ENCODE data around the gene PTGFRN.

DNA sequence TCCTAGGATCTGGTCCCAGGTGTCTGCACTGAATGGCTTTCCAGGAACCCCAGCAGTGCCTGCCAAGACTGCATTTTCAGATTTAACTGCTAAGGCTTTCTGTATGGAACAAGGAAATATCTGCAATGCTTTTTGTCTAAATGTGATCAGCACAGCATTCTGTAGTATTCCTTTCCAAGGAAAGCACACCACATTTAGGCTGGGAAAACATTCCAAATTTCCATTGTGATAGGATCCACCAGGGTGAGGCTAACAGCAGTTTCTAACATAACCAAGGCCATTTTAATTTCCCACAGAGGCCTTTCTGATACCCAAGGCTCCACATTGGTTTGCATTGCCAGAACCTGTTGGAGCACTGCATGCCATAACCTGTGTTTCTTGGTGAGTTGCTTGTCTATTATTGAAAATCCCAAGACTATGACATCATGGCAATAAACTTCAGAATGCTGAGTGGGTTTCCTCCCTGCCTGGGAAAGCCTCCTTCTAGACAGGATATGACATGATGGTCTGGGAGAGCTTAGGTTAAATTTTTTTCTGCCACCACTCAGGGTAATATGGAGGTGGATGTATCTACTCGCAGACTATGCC lies 23.3 kb upstream of the PTGFRN start:
- TF ChIP-seq, protein P1, sequence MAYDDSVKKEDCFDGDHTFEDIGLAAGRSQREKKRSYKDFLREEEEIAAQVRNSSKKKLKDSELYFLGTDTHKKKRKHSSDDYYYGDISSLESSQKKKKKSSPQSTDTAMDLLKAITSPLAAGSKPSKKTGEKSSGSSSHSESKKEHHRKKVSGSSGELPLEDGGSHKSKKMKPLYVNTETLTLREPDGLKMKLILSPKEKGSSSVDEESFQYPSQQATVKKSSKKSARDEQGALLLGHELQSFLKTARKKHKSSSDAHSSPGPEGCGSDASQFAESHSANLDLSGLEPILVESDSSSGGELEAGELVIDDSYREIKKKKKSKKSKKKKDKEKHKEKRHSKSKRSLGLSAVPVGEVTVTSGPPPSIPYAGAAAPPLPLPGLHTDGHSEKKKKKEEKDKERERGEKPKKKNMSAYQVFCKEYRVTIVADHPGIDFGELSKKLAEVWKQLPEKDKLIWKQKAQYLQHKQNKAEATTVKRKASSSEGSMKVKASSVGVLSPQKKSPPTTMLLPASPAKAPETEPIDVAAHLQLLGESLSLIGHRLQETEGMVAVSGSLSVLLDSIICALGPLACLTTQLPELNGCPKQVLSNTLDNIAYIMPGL (CRISPR knock-in tag; IDR thresholded peaks at IDR 0.05), result no peak
- TF ChIP-seq, protein P2, sequence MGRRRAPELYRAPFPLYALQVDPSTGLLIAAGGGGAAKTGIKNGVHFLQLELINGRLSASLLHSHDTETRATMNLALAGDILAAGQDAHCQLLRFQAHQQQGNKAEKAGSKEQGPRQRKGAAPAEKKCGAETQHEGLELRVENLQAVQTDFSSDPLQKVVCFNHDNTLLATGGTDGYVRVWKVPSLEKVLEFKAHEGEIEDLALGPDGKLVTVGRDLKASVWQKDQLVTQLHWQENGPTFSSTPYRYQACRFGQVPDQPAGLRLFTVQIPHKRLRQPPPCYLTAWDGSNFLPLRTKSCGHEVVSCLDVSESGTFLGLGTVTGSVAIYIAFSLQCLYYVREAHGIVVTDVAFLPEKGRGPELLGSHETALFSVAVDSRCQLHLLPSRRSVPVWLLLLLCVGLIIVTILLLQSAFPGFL (CRISPR knock-in tag; IDR thresholded peaks at IDR 0.05), result no peak
- no peak for TF ChIP-seq TCF7 (IDR thresholded peaks at IDR 0.05; ENCODE audit: borderline replicate concordance)
- no peak for TF ChIP-seq RBBP5 (IDR thresholded peaks at IDR 0.05; ENCODE audit: borderline replicate concordance, insufficient read depth, low read length, poor library complexity, severe bottlenecking)
- TF ChIP-seq CHD2 (IDR thresholded peaks at IDR 0.05; ENCODE audit: low read depth, low read length), result no peak
- no peak for TF ChIP-seq PHF21A (IDR thresholded peaks at IDR 0.05; ENCODE audit: borderline replicate concordance, low read depth)
- TF ChIP-seq EZH2 (IDR thresholded peaks at IDR 0.05; ENCODE audit: borderline replicate concordance, low read depth, low read length), result no peak
- TF ChIP-seq, protein P3, sequence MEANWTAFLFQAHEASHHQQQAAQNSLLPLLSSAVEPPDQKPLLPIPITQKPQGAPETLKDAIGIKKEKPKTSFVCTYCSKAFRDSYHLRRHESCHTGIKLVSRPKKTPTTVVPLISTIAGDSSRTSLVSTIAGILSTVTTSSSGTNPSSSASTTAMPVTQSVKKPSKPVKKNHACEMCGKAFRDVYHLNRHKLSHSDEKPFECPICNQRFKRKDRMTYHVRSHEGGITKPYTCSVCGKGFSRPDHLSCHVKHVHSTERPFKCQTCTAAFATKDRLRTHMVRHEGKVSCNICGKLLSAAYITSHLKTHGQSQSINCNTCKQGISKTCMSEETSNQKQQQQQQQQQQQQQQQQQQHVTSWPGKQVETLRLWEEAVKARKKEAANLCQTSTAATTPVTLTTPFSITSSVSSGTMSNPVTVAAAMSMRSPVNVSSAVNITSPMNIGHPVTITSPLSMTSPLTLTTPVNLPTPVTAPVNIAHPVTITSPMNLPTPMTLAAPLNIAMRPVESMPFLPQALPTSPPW (CRISPR knock-in tag; IDR thresholded peaks at IDR 0.05), result no peak
- TF ChIP-seq BMI1 (IDR thresholded peaks at IDR 0.05; ENCODE audit: low read length), result no peak
- TF ChIP-seq, protein P4, sequence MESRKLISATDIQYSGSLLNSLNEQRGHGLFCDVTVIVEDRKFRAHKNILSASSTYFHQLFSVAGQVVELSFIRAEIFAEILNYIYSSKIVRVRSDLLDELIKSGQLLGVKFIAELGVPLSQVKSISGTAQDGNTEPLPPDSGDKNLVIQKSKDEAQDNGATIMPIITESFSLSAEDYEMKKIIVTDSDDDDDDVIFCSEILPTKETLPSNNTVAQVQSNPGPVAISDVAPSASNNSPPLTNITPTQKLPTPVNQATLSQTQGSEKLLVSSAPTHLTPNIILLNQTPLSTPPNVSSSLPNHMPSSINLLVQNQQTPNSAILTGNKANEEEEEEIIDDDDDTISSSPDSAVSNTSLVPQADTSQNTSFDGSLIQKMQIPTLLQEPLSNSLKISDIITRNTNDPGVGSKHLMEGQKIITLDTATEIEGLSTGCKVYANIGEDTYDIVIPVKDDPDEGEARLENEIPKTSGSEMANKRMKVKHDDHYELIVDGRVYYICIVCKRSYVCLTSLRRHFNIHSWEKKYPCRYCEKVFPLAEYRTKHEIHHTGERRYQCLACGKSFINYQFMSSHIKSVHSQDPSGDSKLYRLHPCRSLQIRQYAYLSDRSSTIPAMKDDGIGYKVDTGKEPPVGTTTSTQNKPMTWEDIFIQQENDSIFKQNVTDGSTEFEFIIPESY (CRISPR knock-in tag; IDR thresholded peaks at IDR 0.05), result no peak
- TF ChIP-seq ELF1 (tag; IDR thresholded peaks at IDR 0.05), result no peak
